HG03439 (cell line): Measurements from ENCODE around the gene KSR2.
"Not testable (repeated sequence)": the region's sequence is repeated elsewhere in the genome, so short reads cannot be mapped to it uniquely, and the experiment has no call there.

ENCODE experiments used
- ATAC-seq: cut with Tn5 transposase; IDR thresholded peaks from one replicate; pipeline ENCODE4 v1.9.1; 2021; ENCODE audit warnings: mild to moderate bottlenecking, moderate library complexity; ENCODE audit not compliant: unreplicated experiment

Gene KSR2

GRCh38 chr12:117892441-117892840, 76.3 kb downstream of the KSR2 start:
- ATAC-seq, result no peak

- not testable (repeated sequence) for ATAC-seq
Measured at GRCh38 chr12:117891265-117891664, 77.5 kb downstream of the KSR2 start.

GRCh38 chr12:117890644-117891043, 78.1 kb downstream of the KSR2 start:
- ATAC-seq, result no peak

GRCh38 chr12:117890137-117890536, 78.7 kb downstream of the KSR2 start:
- no peak for ATAC-seq

GRCh38 chr12:117889098-117889497, 79.7 kb downstream of the KSR2 start:
- ATAC-seq, result no peak

GRCh38 chr12:117885211-117885610, 83.6 kb downstream of the KSR2 start:
- ATAC-seq, result no peak

GRCh38 chr12:117884161-117884560, 84.6 kb downstream of the KSR2 start:
- ATAC-seq, result no peak

- ATAC-seq, result no peak
Measured at GRCh38 chr12:117882603-117883184, 86.1 kb downstream of the KSR2 start.

GRCh38 chr12:117882181-117882580, 86.6 kb downstream of the KSR2 start:
- ATAC-seq, result no peak

GRCh38 chr12:117881517-117881916, 87.3 kb downstream of the KSR2 start:
- ATAC-seq, result no peak

GRCh38 chr12:117878605-117879004, 90.2 kb downstream of the KSR2 start:
- ATAC-seq, result no peak

- no peak for ATAC-seq
Measured at GRCh38 chr12:117876436-117876816, 92.4 kb downstream of the KSR2 start.

GRCh38 chr12:117875744-117876435, 92.9 kb downstream of the KSR2 start:
- no peak for ATAC-seq

GRCh38 chr12:117874842-117875434, 93.9 kb downstream of the KSR2 start:
- ATAC-seq, result no peak

GRCh38 chr12:117874198-117874597, 94.6 kb downstream of the KSR2 start:
- ATAC-seq, result not testable (repeated sequence)

GRCh38 chr12:117872546-117873169, 96.1 kb downstream of the KSR2 start:
- no peak for ATAC-seq

GRCh38 chr12:117869551-117869950, 99.2 kb downstream of the KSR2 start:
- no peak for ATAC-seq

- ATAC-seq, result no peak
Measured at GRCh38 chr12:117867348-117867747, 101.4 kb downstream of the KSR2 start.

GRCh38 chr12:117865505-117865904, 103.3 kb downstream of the KSR2 start:
- no peak for ATAC-seq

- no peak for ATAC-seq
Measured at GRCh38 chr12:117863002-117863709, 105.6 kb downstream of the KSR2 start.

GRCh38 chr12:117861691-117862090, 107.1 kb downstream of the KSR2 start:
- no peak for ATAC-seq
